Activated naive CD8-positive, alpha-beta T cell treated with anti-CD3 and anti-CD28 coated beads for 36 hours (primary cell): ENCODE data around the gene USP25. TPM values are rescaled to one million over a fixed set of nuclear protein-coding genes. Genes with fewer than 3 reads are reported as not detected.

Experiments used
- DNase-seq: peaks from one replicate; pipeline ENCODE4 v3.0.0; 2021
- H3K27ac Mint-ChIP-seq: one replicate; pipeline ENCODE4 v1.8.0; 2022; ENCODE audit warnings: mild to moderate bottlenecking, moderate library complexity, mixed read lengths
- H3K27me3 Mint-ChIP-seq: one replicate; pipeline ENCODE4 v1.8.0; 2022; ENCODE audit warnings: mild to moderate bottlenecking, mixed read lengths
- H3K36me3 Mint-ChIP-seq: one replicate; pipeline ENCODE4 v1.8.0; 2021; ENCODE audit warnings: mild to moderate bottlenecking, mixed read lengths
- H3K4me1 Mint-ChIP-seq: one replicate; pipeline ENCODE4 v1.8.0; 2021; ENCODE audit warnings: mixed read lengths
- H3K4me3 Mint-ChIP-seq: one replicate; pipeline ENCODE4 v1.8.0; 2022; ENCODE audit warnings: mild to moderate bottlenecking, moderate library complexity, mixed read lengths
- H3K9me3 Mint-ChIP-seq: one replicate; pipeline ENCODE4 v1.8.0; 2022; ENCODE audit warnings: mixed read lengths
- total RNA-seq, 2 experiments: library from RNA; stranded (reverse); gene quantifications; one replicate each; pipeline ENCODE4 v1.2.3, GENCODE V29; 2021

The USP25 gene
- total RNA-seq, 2 experiments from 2014 or later = 34.9 to 36.4 TPM

GRCh38 chr21:15742694-15743093 is 12.9 kb downstream of the USP25 start:
- Mint-ChIP-seq H3K27me3 (no peaks in the 10 kb centered on the region), H3K27ac (no peak overlapping the region), H3K36me3 (peaks cover 38% of the 10 kb centered on the region), H3K4me3 (no peak overlapping the region), H3K4me1 (peaks cover 63% of the 10 kb centered on the region), H3K9me3 (peaks cover 6% of the 10 kb centered on the region)
- DNase-seq = no peak

GRCh38 chr21:15743593-15743992 is 13.8 kb downstream of the USP25 start:
- Mint-ChIP-seq H3K27me3 (no peaks in the 10 kb centered on the region), H3K27ac (no peak overlapping the region), H3K4me3 (no peak overlapping the region), H3K9me3 (peaks cover 3% of the 10 kb centered on the region), H3K36me3 (peaks cover 33% of the 10 kb centered on the region), H3K4me1 (peaks cover 59% of the 10 kb centered on the region)
- no peak for DNase-seq

DNA sequence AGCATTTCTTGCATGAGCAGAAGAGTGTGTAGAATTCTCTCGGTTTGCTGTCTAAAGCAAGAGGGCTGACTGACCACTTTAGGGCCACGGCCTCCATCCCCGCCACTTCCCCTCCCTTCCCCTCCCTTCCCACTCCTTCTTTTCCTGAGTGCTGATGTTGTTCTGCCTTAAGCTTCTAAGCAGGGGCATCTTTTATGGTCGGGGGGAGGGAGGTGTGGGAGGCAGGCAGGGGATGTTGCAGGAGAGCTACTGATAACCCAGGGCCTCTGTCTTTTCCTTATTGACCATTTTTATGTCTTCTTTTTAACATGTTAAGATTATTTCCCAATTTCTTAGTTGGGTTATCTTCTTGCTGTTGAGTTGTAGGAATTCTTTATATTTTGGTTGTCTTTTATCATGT is 15.1 kb downstream of the USP25 start:
- no peak for DNase-seq
- no peaks in the 10 kb centered on the region for H3K27me3 Mint-ChIP-seq
- no peak overlapping the region for H3K4me3 Mint-ChIP-seq
- no peak overlapping the region for H3K27ac Mint-ChIP-seq
- peaks cover 3% of the 10 kb centered on the region for H3K9me3 Mint-ChIP-seq
- H3K4me1 Mint-ChIP-seq = peaks cover 58% of the 10 kb centered on the region
- H3K36me3 Mint-ChIP-seq = peaks cover 41% of the 10 kb centered on the region

GRCh38 chr21:15748586-15748985 is 18.8 kb downstream of the USP25 start:
- Mint-ChIP-seq H3K9me3 (peaks cover 3% of the 10 kb centered on the region), H3K27ac (no peak overlapping the region), H3K4me1 (peaks cover 47% of the 10 kb centered on the region)

DNA sequence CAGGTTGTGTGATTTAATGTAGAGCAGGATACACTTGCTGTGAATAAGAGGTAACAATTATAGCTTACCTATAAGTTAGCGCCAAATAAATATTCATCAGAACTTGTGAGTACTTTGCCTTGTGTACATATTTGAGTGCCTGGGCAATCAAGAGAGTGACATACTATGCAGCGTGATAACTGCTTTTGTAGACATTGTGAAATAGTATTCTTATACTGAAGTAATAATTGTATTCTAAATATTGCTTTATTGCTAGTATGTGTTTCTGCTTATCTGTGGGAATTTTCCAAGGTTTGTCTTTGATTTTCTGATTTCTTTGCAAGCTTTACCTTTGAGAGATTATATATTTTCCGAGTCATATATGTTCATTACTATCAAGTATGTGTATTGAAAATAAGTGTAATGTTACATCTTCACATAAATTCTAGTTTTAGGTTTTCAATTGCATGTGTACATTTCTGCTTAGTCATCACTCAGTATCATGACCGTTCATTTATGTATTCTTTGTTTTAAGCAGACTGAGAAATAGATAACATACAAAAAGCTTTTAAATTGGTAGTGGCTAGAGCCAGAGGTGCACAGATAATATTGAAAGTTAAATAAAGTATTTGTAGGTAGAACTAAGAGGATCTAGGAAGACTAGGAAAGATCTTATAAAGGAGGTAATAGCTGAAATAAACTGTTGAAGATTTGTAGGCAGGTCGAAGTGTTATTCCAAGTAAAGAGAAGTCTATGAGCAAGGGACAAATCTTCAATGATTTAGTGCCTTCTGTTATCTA is 19.5 kb downstream of the USP25 start:
- Mint-ChIP-seq H3K4me3 (no peak overlapping the region), H3K36me3 (peaks cover 22% of the 10 kb centered on the region), H3K27me3 (no peaks in the 10 kb centered on the region), H3K9me3 (peaks cover 3% of the 10 kb centered on the region), H3K4me1 (peaks cover 51% of the 10 kb centered on the region), H3K27ac (no peak overlapping the region)
- DNase-seq = no peak

More at GRCh38 chr21:15748586-15748985, 18.8 kb downstream of the USP25 start:
- peaks cover 27% of the 10 kb centered on the region for H3K36me3 Mint-ChIP-seq
- DNase-seq = no peak
- no peaks in the 10 kb centered on the region for H3K27me3 Mint-ChIP-seq
- no peak overlapping the region for H3K4me3 Mint-ChIP-seq

DNA sequence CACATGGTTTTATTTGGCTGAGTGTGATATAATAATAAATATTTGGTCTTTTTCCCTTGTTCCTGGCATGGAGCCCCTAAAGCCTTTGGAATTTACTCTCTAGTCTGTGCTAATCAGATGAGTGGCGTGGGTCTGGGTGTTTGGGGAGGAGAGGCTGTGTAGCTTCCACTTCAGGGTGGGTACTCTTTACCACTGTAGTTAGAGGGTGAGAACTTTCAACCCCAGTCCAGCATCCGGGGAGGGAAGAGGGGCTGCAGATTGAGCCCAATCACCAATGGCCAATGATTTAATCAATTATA is 20.0 kb downstream of the USP25 start:
- no peak for DNase-seq
- H3K4me1 Mint-ChIP-seq = peaks cover 54% of the 10 kb centered on the region

DNA sequence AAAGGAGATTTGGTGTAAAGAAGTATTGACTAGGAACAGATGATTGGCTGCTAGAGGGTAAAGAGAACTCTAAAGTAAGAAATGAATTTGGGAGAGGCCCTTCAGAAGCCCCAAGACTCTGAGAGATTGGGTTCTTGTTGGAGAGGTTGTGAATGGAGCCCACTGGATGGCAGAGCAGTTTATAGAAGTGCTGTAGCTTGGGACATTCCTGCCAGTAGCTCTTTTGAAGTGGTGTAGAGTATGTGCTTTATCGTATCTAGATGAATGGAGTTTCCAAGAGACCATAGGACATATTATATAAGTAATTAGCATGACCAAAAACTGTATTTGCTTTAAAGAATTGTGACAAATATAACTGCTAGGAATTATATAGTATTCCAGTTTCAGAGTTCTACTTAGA is 21.3 kb downstream of the USP25 start:
- no peak for DNase-seq
- H3K4me1 Mint-ChIP-seq = peaks cover 62% of the 10 kb centered on the region
- no peak overlapping the region for H3K4me3 Mint-ChIP-seq
- no peak overlapping the region for H3K27ac Mint-ChIP-seq
- no peaks in the 10 kb centered on the region for H3K27me3 Mint-ChIP-seq
- peaks cover 22% of the 10 kb centered on the region for H3K36me3 Mint-ChIP-seq
- peaks cover 5% of the 10 kb centered on the region for H3K9me3 Mint-ChIP-seq

More for the DNA sequence above, 20.0 kb downstream of the USP25 start:
- no peak overlapping the region for H3K27ac Mint-ChIP-seq
- H3K9me3 Mint-ChIP-seq = peaks cover 3% of the 10 kb centered on the region
- no peaks in the 10 kb centered on the region for H3K27me3 Mint-ChIP-seq
- peaks cover 21% of the 10 kb centered on the region for H3K36me3 Mint-ChIP-seq
- H3K4me3 Mint-ChIP-seq = no peak overlapping the region

GRCh38 chr21:15751546-15751945 is 21.8 kb downstream of the USP25 start:
- H3K4me3 Mint-ChIP-seq = no peak overlapping the region
- no peaks in the 10 kb centered on the region for H3K27me3 Mint-ChIP-seq
- peaks cover 5% of the 10 kb centered on the region for H3K9me3 Mint-ChIP-seq
- no peak overlapping the region for H3K27ac Mint-ChIP-seq
- no peak for DNase-seq
- H3K36me3 Mint-ChIP-seq = peaks cover 23% of the 10 kb centered on the region
- H3K4me1 Mint-ChIP-seq = peaks cover 65% of the 10 kb centered on the region

- Mint-ChIP-seq H3K4me3 (no peak overlapping the region), H3K27me3 (no peaks in the 10 kb centered on the region), H3K4me1 (peaks cover 69% of the 10 kb centered on the region), H3K36me3 (peaks cover 31% of the 10 kb centered on the region), H3K27ac (no peak overlapping the region), H3K9me3 (peaks cover 15% of the 10 kb centered on the region)
- no peak for DNase-seq
These were observed 23.1 kb downstream of the USP25 start for GRCh38 chr21:15752763-15753407.

GRCh38 chr21:15753741-15754140 is 24.0 kb downstream of the USP25 start:
- H3K4me3 Mint-ChIP-seq = no peak overlapping the region
- H3K4me1 Mint-ChIP-seq = peaks cover 71% of the 10 kb centered on the region
- H3K27me3 Mint-ChIP-seq = no peaks in the 10 kb centered on the region
- H3K9me3 Mint-ChIP-seq = peaks cover 22% of the 10 kb centered on the region
- no peak for DNase-seq
- no peak overlapping the region for H3K27ac Mint-ChIP-seq
- peaks cover 40% of the 10 kb centered on the region for H3K36me3 Mint-ChIP-seq

DNA sequence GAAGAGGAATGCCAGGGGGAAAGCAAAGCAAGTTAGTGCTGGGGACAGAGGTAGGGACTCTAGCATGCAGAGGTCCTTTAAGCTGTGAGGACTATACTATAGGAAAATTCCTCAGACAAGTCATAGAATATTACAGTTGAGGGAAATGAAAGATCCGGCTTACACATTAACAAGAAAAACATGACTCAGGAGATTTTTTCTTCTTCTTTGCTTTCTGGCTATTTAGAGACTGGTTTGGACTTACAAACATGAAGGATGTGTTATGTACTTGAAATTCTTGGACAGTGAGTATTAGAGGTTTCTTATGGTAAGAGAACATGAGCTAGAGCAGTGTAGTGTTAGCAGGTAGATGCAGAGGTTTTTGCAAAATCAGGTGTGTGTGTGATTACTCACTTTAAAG is 24.9 kb downstream of the USP25 start:
- no peak for DNase-seq
- Mint-ChIP-seq H3K4me1 (peaks cover 62% of the 10 kb centered on the region), H3K27ac (no peak overlapping the region), H3K9me3 (peaks cover 22% of the 10 kb centered on the region), H3K27me3 (no peaks in the 10 kb centered on the region), H3K4me3 (no peak overlapping the region), H3K36me3 (peaks cover 35% of the 10 kb centered on the region)

DNA sequence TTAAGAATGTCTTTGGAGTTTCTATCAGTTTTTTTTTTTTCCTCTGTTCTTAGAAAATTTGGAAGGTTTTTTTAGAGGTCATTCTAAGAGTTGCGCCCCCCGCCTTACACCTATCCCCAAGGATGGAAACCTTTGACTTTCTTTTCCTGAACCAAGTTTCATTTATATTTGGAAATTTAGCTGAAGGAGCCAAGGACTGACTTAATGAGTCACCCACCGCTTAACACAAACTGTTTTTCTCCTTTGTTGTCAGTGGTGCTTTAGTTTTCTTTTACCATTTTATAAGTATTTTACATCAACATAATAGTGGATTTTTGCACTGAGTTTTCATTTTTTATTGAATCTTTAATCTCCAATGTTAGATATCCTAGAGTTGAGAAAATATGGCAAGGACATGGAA is 25.3 kb downstream of the USP25 start:
- Mint-ChIP-seq H3K27ac (no peak overlapping the region), H3K4me1 (peaks cover 63% of the 10 kb centered on the region), H3K9me3 (peaks cover 22% of the 10 kb centered on the region), H3K4me3 (no peak overlapping the region), H3K27me3 (no peaks in the 10 kb centered on the region), H3K36me3 (peaks cover 33% of the 10 kb centered on the region)
- DNase-seq = no peak

DNA sequence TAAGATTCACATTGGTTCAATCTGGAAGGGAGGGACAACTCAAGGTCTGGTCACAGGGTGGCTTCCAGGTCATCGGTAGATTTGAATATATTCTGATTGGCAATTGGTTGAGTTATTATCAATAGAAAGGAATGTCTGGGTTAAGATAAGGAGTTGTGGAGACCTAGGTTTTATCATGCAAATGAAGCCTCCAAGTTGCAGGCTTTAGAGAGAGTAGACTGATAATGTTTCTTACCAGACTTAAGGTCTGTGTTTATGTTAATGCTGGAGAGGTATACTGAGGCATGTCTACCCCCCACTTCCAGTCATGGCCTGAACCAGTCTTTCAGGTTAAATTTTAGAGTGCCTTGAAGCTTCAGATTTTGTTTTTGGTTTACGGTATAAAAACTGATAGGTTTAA is 29.7 kb downstream of the USP25 start:
- peaks cover 29% of the 10 kb centered on the region for H3K9me3 Mint-ChIP-seq
- peaks cover 62% of the 10 kb centered on the region for H3K4me1 Mint-ChIP-seq
- no peaks in the 10 kb centered on the region for H3K27me3 Mint-ChIP-seq
- DNase-seq = no peak
- peaks cover 60% of the 10 kb centered on the region for H3K36me3 Mint-ChIP-seq
- H3K27ac Mint-ChIP-seq = no peak overlapping the region
- no peak overlapping the region for H3K4me3 Mint-ChIP-seq

DNA sequence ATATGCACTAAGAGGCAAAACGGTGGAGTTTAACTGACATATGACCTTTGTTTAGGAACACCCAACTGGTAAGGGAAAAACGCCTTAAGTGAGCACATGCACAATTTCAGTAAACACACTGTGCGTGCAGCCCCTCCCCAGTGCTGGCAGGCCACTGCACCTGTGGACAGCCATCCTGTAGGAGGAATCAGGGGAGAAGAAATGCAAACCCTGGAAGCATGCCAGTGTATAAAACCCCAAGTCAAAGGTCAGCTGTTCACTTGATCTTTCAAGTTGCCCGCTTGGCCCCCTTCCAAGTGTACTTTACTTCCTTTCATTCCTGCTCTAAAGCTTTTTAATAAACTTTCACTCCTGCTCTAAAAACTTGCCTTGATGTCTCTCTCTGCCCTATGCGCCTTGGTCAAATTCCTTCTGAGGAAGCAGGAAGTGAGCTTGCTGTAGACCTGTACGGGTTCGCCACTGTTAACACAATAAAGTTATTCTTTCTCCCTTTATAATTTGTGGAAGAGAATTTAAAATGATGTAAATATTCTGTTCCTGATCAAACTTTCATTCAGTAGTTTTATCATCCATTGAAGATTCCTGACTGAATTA is 31.8 kb downstream of the USP25 start:
- no peak overlapping the region for H3K4me3 Mint-ChIP-seq
- H3K9me3 Mint-ChIP-seq = peaks cover 24% of the 10 kb centered on the region
- H3K27ac Mint-ChIP-seq = no peak overlapping the region
- DNase-seq = no peak
- H3K27me3 Mint-ChIP-seq = no peaks in the 10 kb centered on the region
- peaks cover 45% of the 10 kb centered on the region for H3K4me1 Mint-ChIP-seq
- H3K36me3 Mint-ChIP-seq = peaks cover 51% of the 10 kb centered on the region

DNA sequence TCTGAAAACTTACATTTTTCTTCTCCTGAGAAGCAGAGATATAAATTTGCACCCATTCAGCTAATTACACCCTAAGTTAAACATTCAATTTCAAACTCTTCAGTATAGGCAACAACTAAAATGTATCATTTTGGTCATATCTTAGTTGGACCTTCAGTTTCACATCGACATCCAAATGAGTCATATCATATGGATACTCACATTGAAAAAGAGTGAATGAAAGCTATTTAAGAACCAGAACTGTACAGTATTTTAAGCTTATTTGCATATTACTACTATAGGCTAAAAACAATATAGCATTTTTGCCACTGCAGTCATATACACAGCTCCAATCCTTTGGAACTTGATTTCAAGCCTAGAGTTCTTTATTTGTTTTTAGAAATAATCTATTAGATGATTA is 33.6 kb downstream of the USP25 start:
- peaks cover 11% of the 10 kb centered on the region for H3K9me3 Mint-ChIP-seq
- no peak for DNase-seq
- no peaks in the 10 kb centered on the region for H3K27me3 Mint-ChIP-seq
- H3K27ac Mint-ChIP-seq = no peak overlapping the region
- no peak overlapping the region for H3K4me3 Mint-ChIP-seq
- peaks cover 41% of the 10 kb centered on the region for H3K4me1 Mint-ChIP-seq
- peaks cover 48% of the 10 kb centered on the region for H3K36me3 Mint-ChIP-seq

DNA sequence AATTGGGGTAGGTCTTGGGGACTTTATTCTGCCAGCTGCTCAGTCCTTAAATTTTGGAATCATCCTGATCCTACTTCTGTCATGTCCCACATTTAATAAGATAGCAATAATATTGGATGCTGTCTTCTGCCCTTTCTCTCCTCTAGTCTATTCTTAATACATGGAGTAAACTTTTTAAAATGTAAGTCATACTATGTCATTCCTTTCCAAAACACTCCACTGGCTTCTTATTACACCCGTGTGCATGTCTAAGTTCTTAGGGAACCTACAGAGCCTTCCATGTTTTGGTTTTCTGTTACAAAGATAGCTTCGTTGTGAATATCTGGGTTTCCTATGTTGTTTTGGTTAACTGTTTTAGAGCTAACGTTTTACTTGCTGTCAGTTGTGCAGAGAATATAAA is 35.1 kb downstream of the USP25 start:
- no peaks in the 10 kb centered on the region for H3K27me3 Mint-ChIP-seq
- no peak overlapping the region for H3K4me3 Mint-ChIP-seq
- no peak overlapping the region for H3K27ac Mint-ChIP-seq
- peaks cover 7% of the 10 kb centered on the region for H3K9me3 Mint-ChIP-seq
- DNase-seq = no peak
- peaks cover 52% of the 10 kb centered on the region for H3K36me3 Mint-ChIP-seq
- peaks cover 46% of the 10 kb centered on the region for H3K4me1 Mint-ChIP-seq
